22Rv1 (cell line): Measurements from ENCODE around the gene MAML3.

Experiments
- ZFX ChIP-seq: fragments of 450-650 bp; IDR thresholded peaks from 2 replicates; pipeline ENCODE4 v1.6.1; 2017; ENCODE audit warnings: antibody characterized with exemption, borderline replicate concordance
- TF ChIP-seq, protein P1 (sequence below): fragments of 450-650 bp; IDR thresholded peaks from 2 replicates; pipeline ENCODE4 v1.5.1; 2017; ENCODE audit warnings: mild to moderate bottlenecking

DNA sequence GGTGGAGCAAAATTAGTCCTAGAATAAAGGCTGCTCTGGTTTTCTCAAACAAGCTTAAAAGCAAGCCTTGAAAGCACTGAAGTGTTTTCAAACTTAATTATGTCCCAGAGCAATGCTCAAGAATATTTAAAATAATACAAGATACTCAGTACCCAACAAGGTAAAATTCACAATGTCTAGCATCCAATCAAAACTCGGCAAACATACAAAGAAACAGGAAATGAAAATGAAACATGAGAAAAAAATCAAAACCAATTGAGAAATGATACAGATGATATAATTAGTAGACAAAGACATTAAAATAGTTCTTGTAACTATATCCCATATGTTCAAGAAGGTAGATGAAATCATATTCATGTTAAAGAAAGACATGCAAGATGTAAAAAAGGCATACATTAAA lies 45.0 kb upstream of the MAML3 start:
- TF ChIP-seq, protein P1, sequence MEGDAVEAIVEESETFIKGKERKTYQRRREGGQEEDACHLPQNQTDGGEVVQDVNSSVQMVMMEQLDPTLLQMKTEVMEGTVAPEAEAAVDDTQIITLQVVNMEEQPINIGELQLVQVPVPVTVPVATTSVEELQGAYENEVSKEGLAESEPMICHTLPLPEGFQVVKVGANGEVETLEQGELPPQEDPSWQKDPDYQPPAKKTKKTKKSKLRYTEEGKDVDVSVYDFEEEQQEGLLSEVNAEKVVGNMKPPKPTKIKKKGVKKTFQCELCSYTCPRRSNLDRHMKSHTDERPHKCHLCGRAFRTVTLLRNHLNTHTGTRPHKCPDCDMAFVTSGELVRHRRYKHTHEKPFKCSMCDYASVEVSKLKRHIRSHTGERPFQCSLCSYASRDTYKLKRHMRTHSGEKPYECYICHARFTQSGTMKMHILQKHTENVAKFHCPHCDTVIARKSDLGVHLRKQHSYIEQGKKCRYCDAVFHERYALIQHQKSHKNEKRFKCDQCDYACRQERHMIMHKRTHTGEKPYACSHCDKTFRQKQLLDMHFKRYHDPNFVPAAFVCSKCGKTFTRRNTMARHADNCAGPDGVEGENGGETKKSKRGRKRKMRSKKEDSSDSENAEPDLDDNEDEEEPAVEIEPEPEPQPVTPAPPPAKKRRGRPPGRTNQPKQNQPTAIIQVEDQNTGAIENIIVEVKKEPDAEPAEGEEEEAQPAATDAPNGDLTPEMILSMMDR, result no peak
- TF ChIP-seq ZFX, result no peak
